ENCODE results near the gene TRHDE.

TRHDE gene

DNA sequence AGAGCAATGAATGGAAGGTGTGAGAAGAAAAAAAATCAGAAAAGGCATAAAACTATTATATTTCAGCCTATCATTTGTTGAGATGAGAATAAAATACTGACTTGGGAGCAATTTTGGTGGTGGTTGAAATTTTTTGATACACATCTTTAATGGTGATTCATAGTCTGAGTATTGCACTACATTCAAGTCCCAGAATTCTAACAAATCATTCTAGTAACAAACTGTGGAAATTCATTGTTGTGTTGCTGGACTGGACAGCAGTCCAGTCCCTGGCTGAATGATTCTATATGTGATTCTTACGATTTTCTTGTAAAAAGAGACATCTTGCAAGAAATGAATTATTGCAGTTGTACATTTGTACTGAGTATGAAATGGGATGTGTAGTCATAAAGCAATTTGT is 268.6 kb downstream of the TRHDE start:
- TF ChIP-seq TOX (CRISPR knock-in tag; IDR thresholded peaks at IDR 0.05; ENCODE audit: borderline replicate concordance) (no peak), ISL1 (CRISPR knock-in tag; IDR thresholded peaks at IDR 0.05) (no peak), TCF4 (CRISPR knock-in tag; IDR thresholded peaks at IDR 0.05; ENCODE audit: borderline replicate concordance) (no peak), ZNF565 (CRISPR knock-in tag; conservative IDR thresholded peaks at IDR 0.05; ENCODE audit: low read depth) (no peak), ZNF8 (CRISPR knock-in tag; IDR thresholded peaks at IDR 0.05) (no peak), SNAI2 (CRISPR knock-in tag; IDR thresholded peaks at IDR 0.05) (no peak), ZFP30 (CRISPR knock-in tag; IDR thresholded peaks at IDR 0.05) (no peak), CSDC2 (CRISPR knock-in tag; IDR thresholded peaks at IDR 0.05) (no peak), GLIS3 (CRISPR knock-in tag; IDR thresholded peaks at IDR 0.05) (no peak), ZFP3 (CRISPR knock-in tag; IDR thresholded peaks at IDR 0.05) (no peak), OSR1 (CRISPR knock-in tag; IDR thresholded peaks at IDR 0.05) (no peak), ZNF70 (CRISPR knock-in tag; IDR thresholded peaks at IDR 0.05) (no peak), ARNTL (CRISPR knock-in tag; IDR thresholded peaks at IDR 0.05; ENCODE audit: borderline replicate concordance, low read depth) (no peak), RARB (CRISPR knock-in tag; IDR thresholded peaks at IDR 0.05) (no peak), BACH2 (CRISPR knock-in tag; IDR thresholded peaks at IDR 0.05; ENCODE audit: borderline replicate concordance) (no peak), ESRRG (CRISPR knock-in tag; IDR thresholded peaks at IDR 0.05) (no peak)
- TF ChIP-seq, protein P1, sequence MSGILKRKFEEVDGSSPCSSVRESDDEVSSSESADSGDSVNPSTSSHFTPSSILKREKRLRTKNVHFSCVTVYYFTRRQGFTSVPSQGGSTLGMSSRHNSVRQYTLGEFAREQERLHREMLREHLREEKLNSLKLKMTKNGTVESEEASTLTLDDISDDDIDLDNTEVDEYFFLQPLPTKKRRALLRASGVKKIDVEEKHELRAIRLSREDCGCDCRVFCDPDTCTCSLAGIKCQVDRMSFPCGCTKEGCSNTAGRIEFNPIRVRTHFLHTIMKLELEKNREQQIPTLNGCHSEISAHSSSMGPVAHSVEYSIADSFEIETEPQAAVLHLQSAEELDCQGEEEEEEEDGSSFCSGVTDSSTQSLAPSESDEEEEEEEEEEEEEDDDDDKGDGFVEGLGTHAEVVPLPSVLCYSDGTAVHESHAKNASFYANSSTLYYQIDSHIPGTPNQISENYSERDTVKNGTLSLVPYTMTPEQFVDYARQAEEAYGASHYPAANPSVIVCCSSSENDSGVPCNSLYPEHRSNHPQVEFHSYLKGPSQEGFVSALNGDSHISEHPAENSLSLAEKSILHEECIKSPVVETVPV (CRISPR knock-in tag; IDR thresholded peaks at IDR 0.05) = no peak
- TF ChIP-seq, protein P2, sequence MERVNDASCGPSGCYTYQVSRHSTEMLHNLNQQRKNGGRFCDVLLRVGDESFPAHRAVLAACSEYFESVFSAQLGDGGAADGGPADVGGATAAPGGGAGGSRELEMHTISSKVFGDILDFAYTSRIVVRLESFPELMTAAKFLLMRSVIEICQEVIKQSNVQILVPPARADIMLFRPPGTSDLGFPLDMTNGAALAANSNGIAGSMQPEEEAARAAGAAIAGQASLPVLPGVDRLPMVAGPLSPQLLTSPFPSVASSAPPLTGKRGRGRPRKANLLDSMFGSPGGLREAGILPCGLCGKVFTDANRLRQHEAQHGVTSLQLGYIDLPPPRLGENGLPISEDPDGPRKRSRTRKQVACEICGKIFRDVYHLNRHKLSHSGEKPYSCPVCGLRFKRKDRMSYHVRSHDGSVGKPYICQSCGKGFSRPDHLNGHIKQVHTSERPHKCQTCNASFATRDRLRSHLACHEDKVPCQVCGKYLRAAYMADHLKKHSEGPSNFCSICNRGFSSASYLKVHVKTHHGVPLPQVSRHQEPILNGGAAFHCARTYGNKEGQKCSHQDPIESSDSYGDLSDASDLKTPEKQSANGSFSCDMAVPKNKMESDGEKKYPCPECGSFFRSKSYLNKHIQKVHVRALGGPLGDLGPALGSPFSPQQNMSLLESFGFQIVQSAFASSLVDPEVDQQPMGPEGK (CRISPR knock-in tag; IDR thresholded peaks at IDR 0.05; ENCODE audit: borderline replicate concordance) = no peak
- TF ChIP-seq, protein P3, sequence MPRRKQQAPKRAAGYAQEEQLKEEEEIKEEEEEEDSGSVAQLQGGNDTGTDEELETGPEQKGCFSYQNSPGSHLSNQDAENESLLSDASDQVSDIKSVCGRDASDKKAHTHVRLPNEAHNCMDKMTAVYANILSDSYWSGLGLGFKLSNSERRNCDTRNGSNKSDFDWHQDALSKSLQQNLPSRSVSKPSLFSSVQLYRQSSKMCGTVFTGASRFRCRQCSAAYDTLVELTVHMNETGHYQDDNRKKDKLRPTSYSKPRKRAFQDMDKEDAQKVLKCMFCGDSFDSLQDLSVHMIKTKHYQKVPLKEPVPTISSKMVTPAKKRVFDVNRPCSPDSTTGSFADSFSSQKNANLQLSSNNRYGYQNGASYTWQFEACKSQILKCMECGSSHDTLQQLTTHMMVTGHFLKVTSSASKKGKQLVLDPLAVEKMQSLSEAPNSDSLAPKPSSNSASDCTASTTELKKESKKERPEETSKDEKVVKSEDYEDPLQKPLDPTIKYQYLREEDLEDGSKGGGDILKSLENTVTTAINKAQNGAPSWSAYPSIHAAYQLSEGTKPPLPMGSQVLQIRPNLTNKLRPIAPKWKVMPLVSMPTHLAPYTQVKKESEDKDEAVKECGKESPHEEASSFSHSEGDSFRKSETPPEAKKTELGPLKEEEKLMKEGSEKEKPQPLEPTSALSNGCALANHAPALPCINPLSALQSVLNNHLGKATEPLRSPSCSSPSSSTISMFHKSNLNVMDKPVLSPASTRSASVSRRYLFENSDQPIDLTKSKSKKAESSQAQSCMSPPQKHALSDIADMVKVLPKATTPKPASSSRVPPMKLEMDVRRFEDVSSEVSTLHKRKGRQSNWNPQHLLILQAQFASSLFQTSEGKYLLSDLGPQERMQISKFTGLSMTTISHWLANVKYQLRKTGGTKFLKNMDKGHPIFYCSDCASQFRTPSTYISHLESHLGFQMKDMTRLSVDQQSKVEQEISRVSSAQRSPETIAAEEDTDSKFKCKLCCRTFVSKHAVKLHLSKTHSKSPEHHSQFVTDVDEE (CRISPR knock-in tag; IDR thresholded peaks at IDR 0.05) = no peak
- TF ChIP-seq, protein P4, sequence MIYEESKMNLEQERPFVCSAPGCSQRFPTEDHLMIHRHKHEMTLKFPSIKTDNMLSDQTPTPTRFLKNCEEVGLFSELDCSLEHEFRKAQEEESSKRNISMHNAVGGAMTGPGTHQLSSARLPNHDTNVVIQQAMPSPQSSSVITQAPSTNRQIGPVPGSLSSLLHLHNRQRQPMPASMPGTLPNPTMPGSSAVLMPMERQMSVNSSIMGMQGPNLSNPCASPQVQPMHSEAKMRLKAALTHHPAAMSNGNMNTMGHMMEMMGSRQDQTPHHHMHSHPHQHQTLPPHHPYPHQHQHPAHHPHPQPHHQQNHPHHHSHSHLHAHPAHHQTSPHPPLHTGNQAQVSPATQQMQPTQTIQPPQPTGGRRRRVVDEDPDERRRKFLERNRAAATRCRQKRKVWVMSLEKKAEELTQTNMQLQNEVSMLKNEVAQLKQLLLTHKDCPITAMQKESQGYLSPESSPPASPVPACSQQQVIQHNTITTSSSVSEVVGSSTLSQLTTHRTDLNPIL (CRISPR knock-in tag; IDR thresholded peaks at IDR 0.05; ENCODE audit: low read depth) = no peak
- ATAC-seq = no peak

DNA sequence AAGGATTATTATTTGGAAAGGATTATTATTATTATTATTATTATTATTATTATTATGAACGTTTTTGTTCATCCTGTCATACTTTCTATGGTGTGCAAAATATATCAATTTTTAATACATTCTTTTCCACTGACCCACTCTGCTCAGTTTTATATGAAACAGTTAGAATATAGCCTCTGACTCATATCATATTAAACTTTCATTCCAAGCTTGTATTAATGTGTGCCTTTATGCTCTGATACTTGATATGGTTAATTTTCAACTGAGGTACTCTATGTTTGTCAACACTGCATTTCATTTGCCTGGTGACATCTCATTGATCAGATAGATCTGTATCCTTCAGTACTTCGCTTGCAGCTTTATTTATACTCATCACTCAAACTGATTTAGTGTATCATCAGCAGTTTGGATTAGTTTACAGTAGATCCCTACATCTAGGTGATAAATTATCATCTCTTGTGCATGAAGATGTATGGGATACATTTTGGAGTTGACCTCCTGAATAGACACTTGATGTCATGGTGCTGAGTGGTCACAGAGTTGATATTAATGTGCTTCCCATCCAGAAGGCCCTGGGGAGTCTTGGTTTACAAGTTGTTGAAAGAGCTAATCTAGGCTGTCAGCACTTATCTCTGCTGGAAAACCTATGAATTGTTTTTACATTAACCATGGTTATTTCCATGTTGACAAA is 271.8 kb downstream of the TRHDE start:
- TF ChIP-seq BACH2 (CRISPR knock-in tag; IDR thresholded peaks at IDR 0.05; ENCODE audit: borderline replicate concordance) (no peak), RARB (CRISPR knock-in tag; IDR thresholded peaks at IDR 0.05) (no peak), ZNF70 (CRISPR knock-in tag; IDR thresholded peaks at IDR 0.05) (no peak), ZC3H10 (CRISPR knock-in tag; IDR thresholded peaks at IDR 0.05) (no peak), TCF4 (CRISPR knock-in tag; IDR thresholded peaks at IDR 0.05; ENCODE audit: borderline replicate concordance) (no peak), ZFP3 (CRISPR knock-in tag; IDR thresholded peaks at IDR 0.05) (no peak), ZNF565 (CRISPR knock-in tag; conservative IDR thresholded peaks at IDR 0.05; ENCODE audit: low read depth) (no peak), ZNF8 (CRISPR knock-in tag; IDR thresholded peaks at IDR 0.05) (no peak), ZFP30 (CRISPR knock-in tag; IDR thresholded peaks at IDR 0.05) (no peak), ISL1 (CRISPR knock-in tag; IDR thresholded peaks at IDR 0.05) (no peak), SNAI2 (CRISPR knock-in tag; IDR thresholded peaks at IDR 0.05) (no peak), CSDC2 (CRISPR knock-in tag; IDR thresholded peaks at IDR 0.05) (no peak)
- TF ChIP-seq, protein P2 (CRISPR knock-in tag; IDR thresholded peaks at IDR 0.05; ENCODE audit: borderline replicate concordance) = no peak
- TF ChIP-seq, protein P5, sequence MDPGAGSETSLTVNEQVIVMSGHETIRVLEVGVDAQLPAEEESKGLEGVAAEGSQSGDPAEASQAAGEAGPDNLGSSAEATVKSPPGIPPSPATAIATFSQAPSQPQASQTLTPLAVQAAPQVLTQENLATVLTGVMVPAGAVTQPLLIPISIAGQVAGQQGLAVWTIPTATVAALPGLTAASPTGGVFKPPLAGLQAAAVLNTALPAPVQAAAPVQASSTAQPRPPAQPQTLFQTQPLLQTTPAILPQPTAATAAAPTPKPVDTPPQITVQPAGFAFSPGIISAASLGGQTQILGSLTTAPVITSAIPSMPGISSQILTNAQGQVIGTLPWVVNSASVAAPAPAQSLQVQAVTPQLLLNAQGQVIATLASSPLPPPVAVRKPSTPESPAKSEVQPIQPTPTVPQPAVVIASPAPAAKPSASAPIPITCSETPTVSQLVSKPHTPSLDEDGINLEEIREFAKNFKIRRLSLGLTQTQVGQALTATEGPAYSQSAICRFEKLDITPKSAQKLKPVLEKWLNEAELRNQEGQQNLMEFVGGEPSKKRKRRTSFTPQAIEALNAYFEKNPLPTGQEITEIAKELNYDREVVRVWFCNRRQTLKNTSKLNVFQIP (CRISPR knock-in tag; IDR thresholded peaks at IDR 0.05; ENCODE audit: borderline replicate concordance, low read depth) = no peak
- TF ChIP-seq, protein P1 (CRISPR knock-in tag; IDR thresholded peaks at IDR 0.05) = no peak
- no peak for ATAC-seq
